GM23338 (cell line): ENCODE data around the gene ALOX15. TPM values are rescaled to one million over a fixed set of nuclear protein-coding genes. Genes with fewer than 3 reads are reported as not detected.

Experiments
- ATAC-seq: fragments of 200-7000 bp; cut with Tn5 transposase; 3 replicates; pipeline ENCODE4 v1.9.1; 2020
- DNase-seq: peaks from one replicate; pipeline ENCODE4 v3.0.0-alpha.2; 2015; ENCODE audit warnings: low spot score
- H2AFZ ChIP-seq: fragments of 200-600 bp; sonication (generic); 2 replicates; pipeline ENCODE4 v1.8.0; 2016; ENCODE audit warnings: antibody characterized with exemption, mild to moderate bottlenecking, moderate library complexity
- H3F3A ChIP-seq: fragments of 200-600 bp; sonication (generic); replicated peaks from 2 replicates; pipeline ENCODE4 v1.8.0; 2017; ENCODE audit warnings: antibody characterized with exemption, mixed run types, low read depth
- H3K27ac ChIP-seq: fragments of 200-600 bp; sonication (generic); 2 replicates; pipeline ENCODE4 v1.6.1; 2016; ENCODE audit warnings: low read depth
- H3K27me3 ChIP-seq: fragments of 200-600 bp; sonication (generic); 2 replicates; pipeline ENCODE4 v1.8.0; 2016; ENCODE audit warnings: mild to moderate bottlenecking, mixed run types, moderate library complexity; ENCODE audit not compliant: insufficient read depth
- H3K36me3 ChIP-seq: fragments of 200-600 bp; sonication (generic); 2 replicates; pipeline ENCODE4 v1.8.0; 2016; ENCODE audit warnings: mild to moderate bottlenecking; ENCODE audit not compliant: insufficient read depth
- H3K4me1 ChIP-seq: fragments of 200-600 bp; sonication (generic); 2 replicates; pipeline ENCODE4 v1.8.0; 2016; ENCODE audit warnings: mild to moderate bottlenecking, moderate library complexity; ENCODE audit not compliant: insufficient read depth
- H3K4me2 ChIP-seq: fragments of 200-600 bp; sonication (generic); 2 replicates; pipeline ENCODE4 v1.7.1; 2017; ENCODE audit warnings: mixed run types
- H3K4me3 ChIP-seq: fragments of 200-600 bp; sonication (generic); 2 replicates; pipeline ENCODE4 v1.6.1; 2016; ENCODE audit warnings: mixed run types
- H3K79me2 ChIP-seq: fragments of 200-600 bp; sonication (generic); replicated peaks from 2 replicates; pipeline ENCODE4 v1.8.0; 2017; ENCODE audit warnings: mild to moderate bottlenecking; ENCODE audit not compliant: insufficient read depth
- H3K9me2 ChIP-seq: fragments of 200-600 bp; sonication (generic); 2 replicates; pipeline ENCODE4 v1.8.0; 2017; ENCODE audit not compliant: insufficient read depth
- H4K20me1 ChIP-seq: fragments of 200-600 bp; sonication (generic); replicated peaks from 2 replicates; pipeline ENCODE4 v1.8.0; 2017; ENCODE audit warnings: mild to moderate bottlenecking; ENCODE audit not compliant: insufficient read depth
- H3K27ac Mint-ChIP-seq: 2 replicates; pipeline ENCODE4 v1.8.0; 2020; ENCODE audit warnings: inconsistent platforms, mild to moderate bottlenecking, moderate library complexity, mixed read lengths
- H3K27me3 Mint-ChIP-seq: 3 replicates; pipeline ENCODE4 v1.8.0; 2022; ENCODE audit warnings: low read depth, mild to moderate bottlenecking, moderate library complexity, mixed read lengths, inconsistent platforms; ENCODE audit not compliant: insufficient read depth, poor library complexity
- H3K36me3 Mint-ChIP-seq: 3 replicates; pipeline ENCODE4 v1.8.0; 2021; ENCODE audit warnings: low read depth, mild to moderate bottlenecking, inconsistent platforms, moderate library complexity, mixed read lengths
- H3K4me1 Mint-ChIP-seq: 3 replicates; pipeline ENCODE4 v1.8.0; 2020; ENCODE audit warnings: mild to moderate bottlenecking, inconsistent platforms, mixed read lengths
- H3K4me3 Mint-ChIP-seq: 3 replicates; pipeline ENCODE4 v1.8.0; 2021; ENCODE audit warnings: moderate library complexity, mild to moderate bottlenecking, inconsistent platforms, mixed read lengths
- H3K9me3 Mint-ChIP-seq: 3 replicates; pipeline ENCODE4 v1.8.0; 2020; ENCODE audit warnings: moderate library complexity, mild to moderate bottlenecking, inconsistent platforms, mixed read lengths
- CREB1 ChIP-seq: fragments of 250-450 bp; sonication (Bioruptor Pico); IDR thresholded peaks from 2 replicates; pipeline ENCODE4 v1.5.0; 2020; ENCODE audit warnings: low read depth, mild to moderate bottlenecking, moderate library complexity
- CTCF ChIP-seq, 2 experiments: fragments of 200-600 bp in 1 of 2; sonication (generic) in 1 of 2; conservative IDR thresholded peaks; 2 replicates each; pipeline versions ENCODE4 v1.5.1 to v1.6.1; 2016 to 2017; ENCODE audit warnings: antibody characterized with exemption in 2 of 2, low read depth in 2 of 2, mild to moderate bottlenecking in 2 of 2, moderate library complexity in 1 of 2
- ETS1 ChIP-seq: IDR thresholded peaks from 2 replicates; pipeline ENCODE4 v1.6.1; 2016; ENCODE audit warnings: antibody characterized with exemption
- EZH2 ChIP-seq: fragments of 200-600 bp; sonication (generic); IDR thresholded peaks from one replicate; pipeline ENCODE4 v1.8.0; 2017; ENCODE audit warnings: antibody characterized with exemption, mild to moderate bottlenecking, low read depth; ENCODE audit not compliant: unreplicated experiment
- EZH2phosphoT487 ChIP-seq: fragments of 200-600 bp; sonication (generic); IDR thresholded peaks from one replicate; pipeline ENCODE4 v1.8.1; 2018; ENCODE audit warnings: antibody characterized with exemption; ENCODE audit not compliant: unreplicated experiment
- POLR2AphosphoS5 ChIP-seq: IDR thresholded peaks from 2 replicates; pipeline ENCODE4 v1.6.1; 2016; ENCODE audit warnings: antibody characterized with exemption, low read depth
- STAT1 ChIP-seq: IDR thresholded peaks from one replicate; pipeline ENCODE4 v1.6.1; 2016; ENCODE audit warnings: antibody characterized with exemption; ENCODE audit not compliant: unreplicated experiment
- ZNF114 ChIP-seq: fragments of 250-450 bp; sonication (Bioruptor Pico); IDR thresholded peaks from 2 replicates; pipeline ENCODE4 v1.5.0; 2020; ENCODE audit warnings: mild to moderate bottlenecking, moderate library complexity
- ZNF462 ChIP-seq: fragments of 250-450 bp; sonication (Bioruptor Pico); IDR thresholded peaks from 2 replicates; pipeline ENCODE4 v1.5.0; 2020; ENCODE audit warnings: mild to moderate bottlenecking, moderate library complexity
- polyA plus RNA-seq: library from polyadenylated mRNA; unstranded; fragments of >200 nt; fragmentation: Nextera tagmentation; extraction: Ambion mirVana; gene quantifications from 2 replicates; pipeline ENCODE4 v1.2.1, GENCODE V29; 2016
- total RNA-seq: library from RNA; depleted of rRNA; stranded (reverse); fragments of >200 nt; shearing (Covaris generic); gene quantifications from 2 replicates; pipeline ENCODE4 v1.2.3, GENCODE V29; 2014

The ALOX15 gene
- total and polyA plus RNA-seq, 2 experiments from 2014 or later, result 1.2 to 1.4 TPM

GRCh38 chr17:4622375-4622774 is 19.1 kb downstream of the ALOX15 start (continued):
- TF ChIP-seq ZNF462 (CRISPR knock-in tag) (no peak), POLR2AphosphoS5 (no peak), EZH2phosphoT487 (no peak), CREB1 (CRISPR knock-in tag) (no peak)

DNA sequence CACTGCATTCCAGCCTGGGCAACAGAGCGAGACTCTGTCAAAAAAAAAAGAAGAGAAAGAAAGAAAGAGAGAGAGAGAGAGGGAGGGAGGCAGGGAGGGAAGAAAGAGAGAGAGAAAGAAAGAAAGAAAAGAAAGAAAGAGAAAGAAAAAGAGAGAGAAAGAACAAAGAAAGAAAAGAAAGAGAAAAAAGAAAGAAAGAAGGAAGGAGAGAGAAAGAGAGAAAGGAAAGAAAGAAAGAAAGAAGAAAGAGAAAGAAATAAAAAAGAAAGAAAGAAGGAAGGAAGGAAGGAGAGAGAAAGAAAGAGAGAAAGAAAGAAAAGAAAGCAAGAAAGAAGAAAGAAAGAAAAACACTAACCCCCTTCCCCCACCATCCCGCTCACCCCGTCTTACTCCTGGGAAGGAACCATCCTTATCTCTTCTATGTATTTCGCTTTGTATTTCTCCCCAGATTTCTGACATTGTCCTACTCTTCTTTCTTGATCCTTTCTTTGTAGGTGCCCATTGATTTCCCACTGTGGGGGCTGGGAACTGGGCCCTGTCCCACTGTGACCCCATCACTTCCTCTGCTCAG is 20.9 kb downstream of the ALOX15 start:
- H3K27me3 Mint-ChIP-seq, result peaks cover 5% of the 10 kb centered on the region
- Histone ChIP-seq H3K4me2 (no peak overlapping the region), H3K4me1 (peaks cover 6% of the 10 kb centered on the region; the same call in 1 of the 2 replicates), H3K9me2 (no peaks in the 10 kb centered on the region), H2AFZ (no peak overlapping the region), H3K27me3 (no peaks in the 10 kb centered on the region), H4K20me1 (no peaks in the 10 kb centered on the region), H3K36me3 (no peaks in the 10 kb centered on the region), H3K27ac (no peak overlapping the region), H3K4me3 (no peak overlapping the region), H3K79me2 (no peaks in the 10 kb centered on the region), H3F3A (no peaks in the 10 kb centered on the region)
- H3K36me3 Mint-ChIP-seq, result no peaks in the 10 kb centered on the region
- H3K4me3 Mint-ChIP-seq, result no peak overlapping the region
- no peak for DNase-seq
- ATAC-seq, result no peak
- peaks cover 8% of the 10 kb centered on the region; the same call in 2 of the 3 replicates for H3K4me1 Mint-ChIP-seq
- H3K27ac Mint-ChIP-seq, result no peak overlapping the region
- H3K9me3 Mint-ChIP-seq, result no peaks in the 10 kb centered on the region
- TF ChIP-seq STAT1 (no peak), CREB1 (CRISPR knock-in tag) (no peak), POLR2AphosphoS5 (no peak), ZNF114 (no peak), CTCF (conservative IDR thresholded peaks at IDR 0.05; ENCODE audit: low read depth in 2 of 2) (no peak), EZH2 (no peak), EZH2phosphoT487 (no peak), ETS1 (no peak)
